ENCODE data around the gene PLA1A.

Gene PLA1A

GRCh38 chr3:119639494-119640350 lies 42.0 kb downstream of the PLA1A start:
- H3K4me3 ChIP-seq (replicated peaks; ENCODE audit: low read depth, low read length) = no peak overlapping the region
- no peak for TF ChIP-seq CTCF (IDR thresholded peaks at IDR 0.05; ENCODE audit: low read length, missing control alignments)
- DNase-seq (ENCODE audit: low read depth) = no peak

- H3K4me3 ChIP-seq (replicated peaks; ENCODE audit: low read depth, low read length) = no peak overlapping the region
- DNase-seq (ENCODE audit: low read depth) = no peak
- no peak for TF ChIP-seq CTCF (IDR thresholded peaks at IDR 0.05; ENCODE audit: low read length, missing control alignments)
These were observed 43.7 kb downstream of the PLA1A start for GRCh38 chr3:119641416-119641815.

- DNase-seq (ENCODE audit: low read depth) = peak; percentile 45
- no peak overlapping the region for H3K4me3 ChIP-seq (replicated peaks; ENCODE audit: low read depth, low read length)
These were observed 45.2 kb downstream of the PLA1A start for GRCh38 chr3:119642746-119643473.

GRCh38 chr3:119643528-119643927 lies 45.8 kb downstream of the PLA1A start:
- no peak overlapping the region for H3K4me3 ChIP-seq (replicated peaks; ENCODE audit: low read depth, low read length)
- TF ChIP-seq CTCF (IDR thresholded peaks at IDR 0.05; ENCODE audit: low read length, missing control alignments) = no peak
- peak; percentile 61 for DNase-seq (ENCODE audit: low read depth)

More at GRCh38 chr3:119642746-119643473, 45.2 kb downstream of the PLA1A start:
- no peak for TF ChIP-seq CTCF (IDR thresholded peaks at IDR 0.05; ENCODE audit: low read length, missing control alignments)

GRCh38 chr3:119644481-119644880 lies 46.8 kb downstream of the PLA1A start:
- no peak for DNase-seq (ENCODE audit: low read depth)
- no peak for TF ChIP-seq CTCF (IDR thresholded peaks at IDR 0.05; ENCODE audit: low read length, missing control alignments)
- no peak overlapping the region for H3K4me3 ChIP-seq (replicated peaks; ENCODE audit: low read depth, low read length)

GRCh38 chr3:119645813-119646212 lies 48.1 kb downstream of the PLA1A start:
- no peak for TF ChIP-seq CTCF (IDR thresholded peaks at IDR 0.05; ENCODE audit: low read length, missing control alignments)
- DNase-seq (ENCODE audit: low read depth) = no peak
- H3K4me3 ChIP-seq (replicated peaks; ENCODE audit: low read depth, low read length) = no peak overlapping the region

Measured in fibroblast of pulmonary artery (primary cell).